CD4-positive, CD25-positive, alpha-beta regulatory T cell (primary cell): ENCODE results near the gene ZCRB1. TPM values are rescaled to one million over a fixed set of nuclear protein-coding genes. Genes with fewer than 3 reads are reported as not detected.

ENCODE experiments used
- ATAC-seq, 2 donors: fragments of 150-1000 bp; cut with Tn5 transposase; one replicate each; pipeline ENCODE4 v1.10.0; 2021; ENCODE audit warnings: low read depth in 2 of 2, moderate number of reproducible peaks in 2 of 2, moderate library complexity in 1 of 2
- DNase-seq, 3 donors: peaks; one replicate each; pipeline versions ENCODE4 v3.0.0 to v3.0.0-alpha.2; 2012 to 2022; ENCODE audit warnings: mixed read lengths in 1 of 3
- H3K27ac ChIP-seq: one replicate; pipeline ENCODE4 v1.7.0; 2013; ENCODE audit warnings: mild to moderate bottlenecking, low read length; ENCODE audit not compliant: insufficient read depth, poor library complexity, severe bottlenecking
- H3K27me3 ChIP-seq: one replicate; pipeline ENCODE4 v1.7.0; 2013; ENCODE audit warnings: low read length; ENCODE audit not compliant: control insufficient read depth, insufficient read depth
- H3K36me3 ChIP-seq: one replicate; pipeline ENCODE4 v1.7.0; 2013; ENCODE audit warnings: mild to moderate bottlenecking, low read length, moderate library complexity; ENCODE audit not compliant: control insufficient read depth, insufficient read depth
- H3K4me1 ChIP-seq: 2 replicates; pipeline ENCODE4 v1.7.0; 2013; ENCODE audit warnings: mild to moderate bottlenecking, low read length; ENCODE audit not compliant: insufficient read depth, control insufficient read depth, poor library complexity, severe bottlenecking
- H3K4me3 ChIP-seq: one replicate; pipeline ENCODE4 v1.7.0; 2013; ENCODE audit warnings: low read depth, mild to moderate bottlenecking, low read length, moderate library complexity
- H3K9me3 ChIP-seq, 2 experiments: 1 replicate in 1 of 2; 2 replicates in 1 of 2; pipeline ENCODE4 v1.7.0; 2013; ENCODE audit warnings: low read length in 2 of 2, mild to moderate bottlenecking in 1 of 2, moderate library complexity in 1 of 2; ENCODE audit not compliant: control insufficient read depth in 2 of 2
- H3K27ac Mint-ChIP-seq, 3 donors: one replicate each; pipeline ENCODE4 v1.8.0; 2020 to 2022; ENCODE audit warnings: mild to moderate bottlenecking in 3 of 3, mixed read lengths in 3 of 3, moderate library complexity in 2 of 3
- H3K27me3 Mint-ChIP-seq: one replicate; pipeline ENCODE4 v1.8.0; 2022; ENCODE audit warnings: mild to moderate bottlenecking, mixed read lengths
- H3K36me3 Mint-ChIP-seq: one replicate; pipeline ENCODE4 v1.8.0; 2020; ENCODE audit warnings: mixed read lengths
- H3K4me1 Mint-ChIP-seq, 4 donors: one replicate each; pipeline ENCODE4 v1.8.0; 2020 to 2022; ENCODE audit warnings: mixed read lengths in 4 of 4, mild to moderate bottlenecking in 1 of 4
- H3K4me3 Mint-ChIP-seq, 4 donors: one replicate each; pipeline ENCODE4 v1.8.0; 2020 to 2022; ENCODE audit warnings: mild to moderate bottlenecking in 4 of 4, mixed read lengths in 4 of 4, moderate library complexity in 3 of 4
- H3K9me3 Mint-ChIP-seq, 7 donors: one replicate each; pipeline ENCODE4 v1.8.0; 2020 to 2022; ENCODE audit warnings: mixed read lengths in 7 of 7, mild to moderate bottlenecking in 3 of 7, moderate library complexity in 2 of 7
- polyA plus RNA-seq, 4 donors: library from polyadenylated mRNA; unstranded; fragments of 300-500 nt; fragmentation: Illumina TruSeq; gene quantifications; one replicate each; pipeline ENCODE4 v1.2.3, GENCODE V29; 2021
- total RNA-seq: library from RNA; stranded (reverse); gene quantifications from one replicate; pipeline ENCODE4 v1.2.3, GENCODE V29; 2022

The ZCRB1 gene
- total and polyA plus RNA-seq, 5 donors from 2014 or later = 36.7 to 150 (median 87.9) TPM

GRCh38 chr12:42275499-42275898 lies 50.4 kb downstream of the ZCRB1 start:
- H3K9me3 ChIP-seq = no peaks in the 10 kb centered on the region
- H3K27me3 ChIP-seq = no peaks in the 10 kb centered on the region
- no peak for ATAC-seq
- Mint-ChIP-seq H3K9me3 (peaks cover 0 to 4% (median 0%) of the 10 kb centered on the region in 7 donors), H3K4me3 (no peak overlapping the region), H3K27me3 (peaks cover 11% of the 10 kb centered on the region), H3K27ac (no peak overlapping the region), H3K36me3 (no peaks in the 10 kb centered on the region), H3K4me1 (peaks cover 5 to 7% (median 6%) of the 10 kb centered on the region in 4 donors)
- H3K27ac ChIP-seq = no peak overlapping the region
- no peaks in the 10 kb centered on the region for H3K36me3 ChIP-seq
- no peak overlapping the region for H3K4me3 ChIP-seq
- no peaks in the 10 kb centered on the region for H3K4me1 ChIP-seq
- no peak for DNase-seq

GRCh38 chr12:42273706-42274105 lies 52.2 kb downstream of the ZCRB1 start:
- Histone ChIP-seq H3K4me3 (no peak overlapping the region), H3K27ac (no peak overlapping the region), H3K27me3 (no peaks in the 10 kb centered on the region), H3K36me3 (no peaks in the 10 kb centered on the region), H3K9me3 (no peaks in the 10 kb centered on the region), H3K4me1 (no peaks in the 10 kb centered on the region)
- H3K4me3 Mint-ChIP-seq = no peak overlapping the region
- H3K4me1 Mint-ChIP-seq = peaks cover 5 to 7% (median 6%) of the 10 kb centered on the region in 4 donors
- peaks cover 4% of the 10 kb centered on the region for H3K27me3 Mint-ChIP-seq
- ATAC-seq = no peak
- H3K36me3 Mint-ChIP-seq = no peaks in the 10 kb centered on the region
- peaks cover 0 to 4% (median 0%) of the 10 kb centered on the region in 7 donors for H3K9me3 Mint-ChIP-seq
- DNase-seq = no peak
- no peak overlapping the region for H3K27ac Mint-ChIP-seq

GRCh38 chr12:42270596-42270995 lies 55.3 kb downstream of the ZCRB1 start:
- Mint-ChIP-seq H3K4me3 (no peak overlapping the region), H3K27ac (no peak overlapping the region), H3K27me3 (no peaks in the 10 kb centered on the region), H3K9me3 (peaks cover 0 to 4% (median 0%) of the 10 kb centered on the region in 7 donors), H3K36me3 (no peaks in the 10 kb centered on the region), H3K4me1 (peaks cover 5 to 7% (median 6%) of the 10 kb centered on the region in 4 donors)
- Histone ChIP-seq H3K27ac (no peak overlapping the region), H3K4me1 (no peaks in the 10 kb centered on the region), H3K36me3 (no peaks in the 10 kb centered on the region), H3K4me3 (no peak overlapping the region), H3K9me3 (no peaks in the 10 kb centered on the region), H3K27me3 (no peaks in the 10 kb centered on the region)
- no peak for ATAC-seq
- DNase-seq = peak in 1 of 3 donors; percentile 8

GRCh38 chr12:42267413-42268190 lies 58.3 kb downstream of the ZCRB1 start:
- Mint-ChIP-seq H3K27me3 (no peaks in the 10 kb centered on the region), H3K27ac (no peak overlapping the region), H3K4me1 (peaks cover 7 to 14% (median 9%) of the 10 kb centered on the region in 4 donors), H3K9me3 (peaks cover 0 to 1% (median 0%) of the 10 kb centered on the region in 7 donors), H3K36me3 (no peaks in the 10 kb centered on the region), H3K4me3 (no peak overlapping the region)
- H3K4me1 ChIP-seq = no peaks in the 10 kb centered on the region
- H3K9me3 ChIP-seq = no peaks in the 10 kb centered on the region
- H3K36me3 ChIP-seq = no peaks in the 10 kb centered on the region
- ATAC-seq (no peak), DNase-seq (no peak)
- H3K4me3 ChIP-seq = no peak overlapping the region
- H3K27ac ChIP-seq = no peak overlapping the region
- no peaks in the 10 kb centered on the region for H3K27me3 ChIP-seq

- ATAC-seq (no peak), DNase-seq (no peak)
- Histone ChIP-seq H3K4me3 (no peak overlapping the region), H3K27me3 (no peaks in the 10 kb centered on the region), H3K36me3 (no peaks in the 10 kb centered on the region), H3K9me3 (no peaks in the 10 kb centered on the region), H3K4me1 (no peaks in the 10 kb centered on the region), H3K27ac (no peak overlapping the region)
- H3K4me3 Mint-ChIP-seq = no peak overlapping the region
- H3K9me3 Mint-ChIP-seq = peaks cover 0 to 1% (median 0%) of the 10 kb centered on the region in 7 donors
- H3K27ac Mint-ChIP-seq = no peak overlapping the region
- H3K27me3 Mint-ChIP-seq = no peaks in the 10 kb centered on the region
- H3K36me3 Mint-ChIP-seq = no peaks in the 10 kb centered on the region
- peaks cover 9 to 23% (median 10%) of the 10 kb centered on the region in 4 donors for H3K4me1 Mint-ChIP-seq
These were observed 59.2 kb downstream of the ZCRB1 start for GRCh38 chr12:42266579-42267230.

GRCh38 chr12:42262271-42262670 lies 63.6 kb downstream of the ZCRB1 start:
- H3K27ac ChIP-seq = no peak overlapping the region

More at GRCh38 chr12:42262271-42262670, 63.6 kb downstream of the ZCRB1 start:
- Mint-ChIP-seq H3K27me3 (no peaks in the 10 kb centered on the region), H3K4me1 (peaks cover 4 to 18% (median 4%) of the 10 kb centered on the region in 4 donors), H3K9me3 (no peaks in the 10 kb centered on the region), H3K27ac (peak overlapping the region in 1 of 3 donors; percentile 60), H3K36me3 (no peaks in the 10 kb centered on the region), H3K4me3 (no peak overlapping the region)
- ATAC-seq (no peak), DNase-seq (no peak)
- no peaks in the 10 kb centered on the region for H3K9me3 ChIP-seq
- H3K4me1 ChIP-seq = no peaks in the 10 kb centered on the region
- H3K36me3 ChIP-seq = no peaks in the 10 kb centered on the region
- no peaks in the 10 kb centered on the region for H3K27me3 ChIP-seq
- H3K4me3 ChIP-seq = no peak overlapping the region
